ENCODE data around the gene LRRIQ3.
"Not testable (repeated sequence)": the region's sequence is repeated elsewhere in the genome, so short reads cannot be mapped to it uniquely, and the experiment has no call there.

Gene LRRIQ3

DNA sequence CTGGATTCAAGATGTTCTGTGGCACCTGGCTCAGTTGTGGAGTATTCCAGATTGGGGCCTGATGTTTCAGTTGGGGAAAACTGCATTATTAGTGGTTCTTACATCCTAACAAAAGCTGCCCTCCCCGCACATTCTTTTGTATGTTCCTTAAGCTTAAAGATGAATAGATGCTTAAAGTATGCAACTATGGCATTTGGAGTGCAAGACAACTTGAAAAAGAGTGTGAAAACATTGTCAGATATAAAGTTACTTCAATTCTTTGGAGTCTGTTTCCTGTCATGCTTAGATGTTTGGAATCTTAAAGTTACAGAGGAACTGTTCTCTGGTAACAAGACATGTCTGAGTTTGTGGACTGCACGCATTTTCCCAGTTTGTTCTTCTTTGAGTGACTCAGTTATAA is 7.3 kb upstream of the LRRIQ3 start:
- no peak overlapping the region for H3K4me3 ChIP-seq (ENCODE audit: low read length in 2 of 2)
- no peak overlapping the region for H3K27ac ChIP-seq (ENCODE audit: low read depth in 2 of 2, low read length in 2 of 2)
- no peak overlapping the region for H3K9ac ChIP-seq (ENCODE audit: low read depth in 1 of 2, low read length in 2 of 2)
- H3K4me1 ChIP-seq (ENCODE audit: control insufficient read depth in 2 of 2, insufficient read depth in 2 of 2, low read length in 2 of 2): no peaks in the 10 kb centered on the region
- no peaks in the 10 kb centered on the region for H3K27me3 ChIP-seq (ENCODE audit: control insufficient read depth in 2 of 2, insufficient read depth in 2 of 2, low read length in 2 of 2)
- no peaks in the 10 kb centered on the region for H3K9me3 ChIP-seq (ENCODE audit: control insufficient read depth in 2 of 2, low read length in 2 of 2)
- H3K36me3 ChIP-seq (ENCODE audit: control insufficient read depth in 2 of 2, insufficient read depth in 2 of 2, low read length in 2 of 2): peaks cover 13 to 19% of the 10 kb centered on the region in 2 donors

DNA sequence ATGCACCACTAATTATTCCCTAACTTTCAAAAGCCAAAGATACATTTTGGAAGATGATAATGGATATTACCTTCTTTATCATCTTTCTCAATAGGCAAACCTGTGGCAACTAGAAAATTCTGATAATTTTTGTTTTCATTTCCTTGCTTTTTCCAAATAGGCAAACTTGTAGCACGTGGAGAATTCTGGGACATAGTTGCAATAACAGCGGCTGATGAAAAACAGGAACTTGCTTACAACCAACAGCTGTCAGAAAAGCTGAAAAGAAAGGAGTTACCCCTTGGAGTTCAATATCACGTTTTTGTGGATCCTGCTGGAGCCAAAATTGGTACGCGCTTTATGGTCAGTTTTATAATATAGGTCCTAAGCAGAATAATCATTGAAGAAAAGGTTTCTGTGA is 1.5 kb upstream of the LRRIQ3 start:
- H3K27me3 ChIP-seq (ENCODE audit: control insufficient read depth in 2 of 2, insufficient read depth in 2 of 2, low read length in 2 of 2): no peaks in the 10 kb centered on the region
- no peak overlapping the region for H3K9ac ChIP-seq (ENCODE audit: low read depth in 1 of 2, low read length in 2 of 2)
- H3K27ac ChIP-seq (ENCODE audit: low read depth in 2 of 2, low read length in 2 of 2): no peak overlapping the region
- H3K4me1 ChIP-seq (ENCODE audit: control insufficient read depth in 2 of 2, insufficient read depth in 2 of 2, low read length in 2 of 2): peaks cover 0 to 4% of the 10 kb centered on the region in 2 donors
- peak overlapping the region in 1 of 2 donors; percentile 97 for H3K4me3 ChIP-seq (ENCODE audit: low read length in 2 of 2)
- peaks cover 4 to 9% of the 10 kb centered on the region in 2 donors for H3K36me3 ChIP-seq (ENCODE audit: control insufficient read depth in 2 of 2, insufficient read depth in 2 of 2, low read length in 2 of 2)
- no peaks in the 10 kb centered on the region for H3K9me3 ChIP-seq (ENCODE audit: control insufficient read depth in 2 of 2, low read length in 2 of 2)

DNA sequence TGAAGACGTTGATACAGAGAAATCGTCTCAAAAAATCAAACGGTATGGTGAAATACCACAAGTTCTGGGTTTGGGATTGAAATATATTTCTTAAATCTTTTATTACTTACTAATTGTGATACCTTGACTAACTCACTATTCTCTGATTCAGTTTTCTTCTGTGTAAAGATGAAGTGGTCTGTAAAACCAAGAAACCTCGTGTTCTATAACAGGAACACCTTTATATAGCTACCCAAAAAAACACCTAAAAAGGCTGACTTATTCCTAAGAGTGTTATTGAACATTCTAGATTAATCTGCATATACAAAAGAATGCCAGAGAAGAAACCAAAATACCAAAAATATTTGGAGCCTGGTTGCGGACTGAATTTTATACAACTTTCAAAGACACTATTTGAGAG is 721 bp downstream of the LRRIQ3 start:
- H3K27ac ChIP-seq (ENCODE audit: low read depth in 2 of 2, low read length in 2 of 2): no peak overlapping the region

DNA sequence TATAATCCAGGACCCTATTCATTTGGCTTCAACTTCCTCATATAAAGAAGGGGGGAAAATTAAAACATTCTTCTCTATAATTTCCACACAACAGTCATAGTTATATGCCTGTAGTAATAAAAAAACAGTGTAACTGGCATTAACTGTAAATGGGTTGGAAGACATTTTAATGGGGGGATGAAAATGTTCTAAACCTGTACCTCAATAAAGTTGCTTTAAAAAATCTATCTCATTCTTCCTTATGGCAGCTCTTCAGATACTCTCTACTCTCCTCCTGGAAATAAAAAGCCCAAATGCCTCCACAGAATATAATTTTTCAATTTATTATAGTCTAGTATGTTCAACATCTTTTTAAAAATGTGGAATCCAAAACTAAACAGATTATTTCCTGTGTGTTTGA is 2.6 kb downstream of the LRRIQ3 start:
- Histone ChIP-seq H3K36me3 (ENCODE audit: control insufficient read depth in 2 of 2, insufficient read depth in 2 of 2, low read length in 2 of 2) (no peaks in the 10 kb centered on the region), H3K4me1 (ENCODE audit: control insufficient read depth in 2 of 2, insufficient read depth in 2 of 2, low read length in 2 of 2) (peaks cover 0 to 4% of the 10 kb centered on the region in 2 donors), H3K27ac (ENCODE audit: low read depth in 2 of 2, low read length in 2 of 2) (no peak overlapping the region), H3K4me3 (ENCODE audit: low read length in 2 of 2) (no peak overlapping the region), H3K9ac (ENCODE audit: low read depth in 1 of 2, low read length in 2 of 2) (no peak overlapping the region), H3K27me3 (ENCODE audit: control insufficient read depth in 2 of 2, insufficient read depth in 2 of 2, low read length in 2 of 2) (no peaks in the 10 kb centered on the region), H3K9me3 (ENCODE audit: control insufficient read depth in 2 of 2, low read length in 2 of 2) (no peaks in the 10 kb centered on the region)

More for the DNA sequence above, 721 bp downstream of the LRRIQ3 start:
- H3K4me3 ChIP-seq (ENCODE audit: low read length in 2 of 2): peak overlapping the region; percentile 97 to 100
- peaks cover 0 to 4% of the 10 kb centered on the region in 2 donors for H3K4me1 ChIP-seq (ENCODE audit: control insufficient read depth in 2 of 2, insufficient read depth in 2 of 2, low read length in 2 of 2)
- H3K27me3 ChIP-seq (ENCODE audit: control insufficient read depth in 2 of 2, insufficient read depth in 2 of 2, low read length in 2 of 2): no peaks in the 10 kb centered on the region
- no peak overlapping the region for H3K9ac ChIP-seq (ENCODE audit: low read depth in 1 of 2, low read length in 2 of 2)
- H3K36me3 ChIP-seq (ENCODE audit: control insufficient read depth in 2 of 2, insufficient read depth in 2 of 2, low read length in 2 of 2): peaks cover 4 to 6% of the 10 kb centered on the region in 2 donors
- no peaks in the 10 kb centered on the region for H3K9me3 ChIP-seq (ENCODE audit: control insufficient read depth in 2 of 2, low read length in 2 of 2)

DNA sequence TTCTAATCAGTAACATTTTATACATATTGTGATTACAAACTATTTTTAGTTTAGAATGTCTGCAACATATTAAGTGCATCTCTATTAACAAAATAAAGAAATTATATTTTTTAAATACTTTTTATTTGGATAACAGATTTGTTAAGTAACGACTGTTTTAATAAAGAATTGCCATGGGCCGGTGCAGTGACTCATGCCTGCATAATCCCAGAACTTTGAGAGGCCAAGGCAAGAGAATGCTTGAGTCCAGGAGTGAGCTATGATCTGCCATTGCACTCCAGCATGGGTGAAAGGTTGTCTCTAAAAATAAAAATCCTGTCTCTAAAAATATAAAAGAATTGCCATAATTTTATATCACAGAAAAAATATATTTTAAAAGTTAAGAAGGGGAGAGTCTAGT is 4.1 kb downstream of the LRRIQ3 start:
- H3K4me1 ChIP-seq (ENCODE audit: control insufficient read depth in 2 of 2, insufficient read depth in 2 of 2, low read length in 2 of 2): no peaks in the 10 kb centered on the region
- H3K4me3 ChIP-seq (ENCODE audit: low read length in 2 of 2): no peak overlapping the region
- no peaks in the 10 kb centered on the region for H3K9me3 ChIP-seq (ENCODE audit: control insufficient read depth in 2 of 2, low read length in 2 of 2)
- no peaks in the 10 kb centered on the region for H3K27me3 ChIP-seq (ENCODE audit: control insufficient read depth in 2 of 2, insufficient read depth in 2 of 2, low read length in 2 of 2)
- no peak overlapping the region for H3K27ac ChIP-seq (ENCODE audit: low read depth in 2 of 2, low read length in 2 of 2)
- H3K9ac ChIP-seq (ENCODE audit: low read depth in 1 of 2, low read length in 2 of 2): no peak overlapping the region
- H3K36me3 ChIP-seq (ENCODE audit: control insufficient read depth in 2 of 2, insufficient read depth in 2 of 2, low read length in 2 of 2): no peaks in the 10 kb centered on the region

DNA sequence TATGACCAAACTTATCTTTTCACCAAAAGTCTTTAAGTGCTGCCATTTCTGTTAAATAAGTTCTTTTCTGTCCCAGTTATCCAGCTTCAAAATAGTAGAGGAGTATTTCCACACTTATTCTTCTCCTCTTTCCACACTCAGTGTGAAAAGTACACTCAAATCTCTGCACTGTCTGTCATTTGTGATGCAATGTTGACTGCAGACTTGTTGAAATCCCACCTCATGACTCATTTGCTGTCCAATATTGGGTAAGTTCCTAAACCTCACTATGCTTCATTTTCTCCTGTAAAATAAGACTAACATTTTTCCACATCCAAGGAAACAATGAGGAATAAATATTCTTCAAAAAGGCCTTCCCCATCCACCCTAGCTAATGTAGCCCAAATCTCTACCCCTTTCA is 17.5 kb downstream of the LRRIQ3 start:
- no peak overlapping the region for H3K27ac ChIP-seq (ENCODE audit: low read depth in 2 of 2, low read length in 2 of 2)
- no peaks in the 10 kb centered on the region for H3K36me3 ChIP-seq (ENCODE audit: control insufficient read depth in 2 of 2, insufficient read depth in 2 of 2, low read length in 2 of 2)

DNA sequence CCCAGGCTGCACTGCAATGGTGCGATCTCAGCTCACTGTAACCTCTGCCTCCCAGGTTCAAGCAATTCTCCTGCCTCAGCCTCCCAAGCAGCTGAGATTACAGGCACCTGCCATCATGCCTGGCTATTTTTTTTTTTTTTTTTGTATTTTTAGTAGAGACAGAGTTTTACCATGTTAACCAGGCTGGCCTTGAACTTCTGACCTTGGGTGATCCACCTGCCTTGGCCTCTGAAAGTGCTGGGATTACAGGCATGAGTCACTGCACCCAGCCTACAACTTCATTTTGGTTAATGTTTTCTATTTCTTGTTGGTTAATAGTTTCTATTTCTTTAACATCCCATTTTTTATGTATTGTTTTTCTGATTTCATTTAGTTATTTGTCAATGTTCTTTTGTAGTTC is 23.6 kb downstream of the LRRIQ3 start:
- not testable (repeated sequence) for H3K36me3 ChIP-seq (ENCODE audit: control insufficient read depth in 2 of 2, insufficient read depth in 2 of 2, low read length in 2 of 2); H3K27ac ChIP-seq (ENCODE audit: low read depth in 2 of 2, low read length in 2 of 2); H3K4me3 ChIP-seq (ENCODE audit: low read length in 2 of 2); H3K9me3 ChIP-seq (ENCODE audit: control insufficient read depth in 2 of 2, low read length in 2 of 2); H3K9ac ChIP-seq (ENCODE audit: low read depth in 1 of 2, low read length in 2 of 2); H3K4me1 ChIP-seq (ENCODE audit: control insufficient read depth in 2 of 2, insufficient read depth in 2 of 2, low read length in 2 of 2); H3K27me3 ChIP-seq (ENCODE audit: control insufficient read depth in 2 of 2, insufficient read depth in 2 of 2, low read length in 2 of 2)

More for the DNA sequence above, 17.5 kb downstream of the LRRIQ3 start:
- H3K4me1 ChIP-seq (ENCODE audit: control insufficient read depth in 2 of 2, insufficient read depth in 2 of 2, low read length in 2 of 2): no peaks in the 10 kb centered on the region
- no peaks in the 10 kb centered on the region for H3K27me3 ChIP-seq (ENCODE audit: control insufficient read depth in 2 of 2, insufficient read depth in 2 of 2, low read length in 2 of 2)
- H3K9ac ChIP-seq (ENCODE audit: low read depth in 1 of 2, low read length in 2 of 2): no peak overlapping the region
- no peaks in the 10 kb centered on the region for H3K9me3 ChIP-seq (ENCODE audit: control insufficient read depth in 2 of 2, low read length in 2 of 2)
- H3K4me3 ChIP-seq (ENCODE audit: low read length in 2 of 2): no peak overlapping the region

DNA sequence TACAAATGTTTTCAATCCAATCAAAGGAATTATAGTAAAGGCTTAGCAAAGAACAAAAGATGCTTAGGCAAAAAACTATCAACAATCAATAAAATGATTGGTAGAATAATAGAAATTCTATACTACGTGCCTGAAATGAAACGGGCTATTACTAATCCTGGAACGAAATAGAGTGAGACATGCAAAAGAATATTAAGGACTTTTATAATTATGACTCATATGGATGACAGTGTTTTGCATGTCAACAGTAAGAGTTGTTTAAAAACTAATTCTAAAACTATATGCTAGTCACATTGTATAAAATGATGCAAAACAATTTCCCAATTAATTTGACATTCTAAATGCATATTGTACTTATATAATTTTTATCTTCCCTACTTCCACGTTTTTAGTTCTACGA is 35.6 kb downstream of the LRRIQ3 start:
- Histone ChIP-seq H3K36me3 (ENCODE audit: control insufficient read depth in 2 of 2, insufficient read depth in 2 of 2, low read length in 2 of 2) (no peaks in the 10 kb centered on the region), H3K4me3 (ENCODE audit: low read length in 2 of 2) (no peak overlapping the region), H3K9ac (ENCODE audit: low read depth in 1 of 2, low read length in 2 of 2) (no peak overlapping the region), H3K9me3 (ENCODE audit: control insufficient read depth in 2 of 2, low read length in 2 of 2) (no peaks in the 10 kb centered on the region), H3K27me3 (ENCODE audit: control insufficient read depth in 2 of 2, insufficient read depth in 2 of 2, low read length in 2 of 2) (no peaks in the 10 kb centered on the region), H3K4me1 (ENCODE audit: control insufficient read depth in 2 of 2, insufficient read depth in 2 of 2, low read length in 2 of 2) (no peaks in the 10 kb centered on the region), H3K27ac (ENCODE audit: low read depth in 2 of 2, low read length in 2 of 2) (no peak overlapping the region)

DNA sequence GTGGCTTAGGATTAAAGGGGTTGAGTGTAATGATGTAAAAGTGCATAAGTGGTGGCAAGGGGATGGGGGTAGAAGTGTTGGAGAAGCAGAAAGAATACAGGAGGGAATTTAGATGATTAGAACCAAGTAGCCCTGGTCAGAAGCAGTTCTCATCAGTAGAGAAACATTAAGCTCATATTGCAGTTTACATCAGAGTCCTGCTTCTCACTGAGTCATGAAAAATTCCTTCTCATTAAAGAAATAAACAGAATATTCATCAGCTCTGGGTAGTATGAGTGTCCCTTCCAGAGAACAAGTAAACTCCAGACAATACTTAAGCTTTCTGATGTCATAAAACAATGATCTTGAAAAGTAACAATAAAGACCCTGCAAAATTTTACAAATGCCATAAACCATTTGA is 36.5 kb downstream of the LRRIQ3 start:
- no peaks in the 10 kb centered on the region for H3K4me1 ChIP-seq (ENCODE audit: control insufficient read depth in 2 of 2, insufficient read depth in 2 of 2, low read length in 2 of 2)
- no peaks in the 10 kb centered on the region for H3K27me3 ChIP-seq (ENCODE audit: control insufficient read depth in 2 of 2, insufficient read depth in 2 of 2, low read length in 2 of 2)
- no peak overlapping the region for H3K9ac ChIP-seq (ENCODE audit: low read depth in 1 of 2, low read length in 2 of 2)
- no peaks in the 10 kb centered on the region for H3K9me3 ChIP-seq (ENCODE audit: control insufficient read depth in 2 of 2, low read length in 2 of 2)
- no peaks in the 10 kb centered on the region for H3K36me3 ChIP-seq (ENCODE audit: control insufficient read depth in 2 of 2, insufficient read depth in 2 of 2, low read length in 2 of 2)
- no peak overlapping the region for H3K27ac ChIP-seq (ENCODE audit: low read depth in 2 of 2, low read length in 2 of 2)
- H3K4me3 ChIP-seq (ENCODE audit: low read length in 2 of 2): no peak overlapping the region

DNA sequence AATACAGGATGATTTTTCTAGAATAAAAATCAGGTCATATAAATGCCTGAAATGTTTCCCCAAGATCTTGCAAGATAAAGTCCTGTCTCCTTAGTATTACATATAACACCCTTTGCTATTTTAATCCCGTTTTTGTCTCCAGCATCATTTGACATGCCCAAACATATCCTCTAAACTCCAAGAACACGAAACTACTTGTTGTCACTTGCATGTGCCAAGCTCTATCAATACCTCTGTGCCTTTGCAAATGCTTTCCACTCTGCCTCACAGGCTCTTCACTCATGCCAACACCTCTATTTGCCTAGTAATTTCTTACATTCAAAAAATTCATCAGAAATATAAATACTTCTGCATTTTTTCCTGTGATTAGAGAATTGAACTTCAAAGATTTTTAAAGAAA is 37.9 kb downstream of the LRRIQ3 start:
- no peaks in the 10 kb centered on the region for H3K4me1 ChIP-seq (ENCODE audit: control insufficient read depth in 2 of 2, insufficient read depth in 2 of 2, low read length in 2 of 2)
- no peaks in the 10 kb centered on the region for H3K36me3 ChIP-seq (ENCODE audit: control insufficient read depth in 2 of 2, insufficient read depth in 2 of 2, low read length in 2 of 2)
- H3K4me3 ChIP-seq (ENCODE audit: low read length in 2 of 2): no peak overlapping the region
- H3K27me3 ChIP-seq (ENCODE audit: control insufficient read depth in 2 of 2, insufficient read depth in 2 of 2, low read length in 2 of 2): no peaks in the 10 kb centered on the region
- H3K27ac ChIP-seq (ENCODE audit: low read depth in 2 of 2, low read length in 2 of 2): no peak overlapping the region
- H3K9me3 ChIP-seq (ENCODE audit: control insufficient read depth in 2 of 2, low read length in 2 of 2): no peaks in the 10 kb centered on the region
- H3K9ac ChIP-seq (ENCODE audit: low read depth in 1 of 2, low read length in 2 of 2): no peak overlapping the region

DNA sequence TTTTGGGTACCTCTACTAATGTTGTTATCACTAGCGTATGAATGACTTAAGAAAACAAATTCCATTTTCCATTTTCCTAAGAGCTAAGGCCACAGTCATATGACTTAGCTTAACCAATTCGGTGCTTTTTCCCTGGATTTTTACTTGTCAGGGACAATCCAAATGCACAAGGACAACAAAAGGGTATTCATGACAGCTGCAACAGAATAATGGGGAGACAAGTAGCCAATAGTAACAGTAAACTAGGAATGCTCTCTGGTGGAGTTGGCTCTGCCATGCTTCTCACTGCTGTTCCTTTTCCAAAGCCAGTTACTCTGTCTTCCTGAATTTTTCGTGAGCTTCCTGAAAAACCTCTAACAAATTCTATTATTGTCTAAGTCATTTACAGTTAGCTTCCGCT is 52.9 kb downstream of the LRRIQ3 start:
- H3K4me1 ChIP-seq (ENCODE audit: control insufficient read depth in 2 of 2, insufficient read depth in 2 of 2, low read length in 2 of 2): no peaks in the 10 kb centered on the region
- no peaks in the 10 kb centered on the region for H3K36me3 ChIP-seq (ENCODE audit: control insufficient read depth in 2 of 2, insufficient read depth in 2 of 2, low read length in 2 of 2)
- no peaks in the 10 kb centered on the region for H3K27me3 ChIP-seq (ENCODE audit: control insufficient read depth in 2 of 2, insufficient read depth in 2 of 2, low read length in 2 of 2)
- H3K27ac ChIP-seq (ENCODE audit: low read depth in 2 of 2, low read length in 2 of 2): no peak overlapping the region
- no peaks in the 10 kb centered on the region for H3K9me3 ChIP-seq (ENCODE audit: control insufficient read depth in 2 of 2, low read length in 2 of 2)
- no peak overlapping the region for H3K4me3 ChIP-seq (ENCODE audit: low read length in 2 of 2)
- H3K9ac ChIP-seq (ENCODE audit: low read depth in 1 of 2, low read length in 2 of 2): no peak overlapping the region
